Measurements from ENCODE around the gene DNAAF5.

Gene DNAAF5

GRCh38 chr7:729140-730000 lies 2.9 kb downstream of the DNAAF5 start:
- H3K4me3 ChIP-seq (ENCODE audit: control insufficient read depth in 1 of 7, extremely low read depth in 1 of 7, insufficient read depth in 4 of 7, low read depth in 2 of 7, low read length in 6 of 7), result no peak overlapping the region
- POLR2A ChIA-PET, result no interaction called here

DNA sequence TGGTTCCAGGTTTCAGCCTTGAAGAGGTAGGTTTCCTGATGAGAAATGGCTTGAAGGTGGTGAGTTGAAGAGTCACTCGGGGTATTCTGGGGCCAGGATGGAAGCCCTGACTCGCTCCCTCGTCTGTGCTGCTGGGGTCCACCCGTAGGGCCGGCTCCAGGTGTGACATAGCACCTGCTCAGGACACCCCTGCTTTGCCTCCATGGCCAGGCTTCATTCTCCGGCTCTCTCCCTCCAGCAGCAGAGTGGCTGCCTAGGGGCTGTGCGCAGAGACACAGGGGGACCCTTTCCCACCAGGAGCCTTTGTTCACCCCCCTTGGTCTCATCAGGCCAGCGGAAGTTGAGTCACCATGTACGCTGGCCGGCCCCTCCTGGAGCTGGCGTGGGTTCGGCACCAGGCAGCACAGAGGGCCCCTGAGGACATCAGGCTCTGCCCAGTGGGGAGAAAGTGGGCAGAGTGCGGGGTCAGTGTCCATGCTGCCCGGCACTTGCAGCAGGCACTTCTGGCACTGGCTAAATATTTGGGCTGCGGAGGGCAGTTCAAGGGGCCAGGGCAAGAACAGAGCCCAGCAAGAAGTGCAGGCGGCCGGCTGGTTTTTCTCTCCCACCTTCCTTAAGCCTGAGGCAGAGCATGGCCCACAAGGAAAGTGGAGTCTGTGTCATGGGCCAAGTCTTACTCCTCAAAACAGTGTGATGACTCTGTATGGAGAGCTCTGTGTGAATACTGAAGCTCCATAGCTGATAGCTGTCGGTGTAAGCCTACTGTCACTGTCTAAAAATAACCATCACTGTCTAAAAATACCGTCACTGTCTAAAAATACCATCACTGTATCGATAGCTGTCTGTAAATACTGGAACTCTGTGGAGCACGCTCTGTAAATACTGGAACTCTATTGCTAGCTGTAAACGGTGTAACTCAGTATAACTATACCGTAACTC lies 4.3 kb downstream of the DNAAF5 start:
- POLR2A ChIA-PET, result no interaction called here
- DNase-seq, result no peak
- Histone ChIP-seq H3K27me3 (replicated peaks in 2 of 5; ENCODE audit: control insufficient read depth in 4 of 5, insufficient read depth in 5 of 5, low read length in 4 of 5) (no peaks in the 10 kb centered on the region), H3K4me3 (ENCODE audit: control insufficient read depth in 1 of 7, extremely low read depth in 1 of 7, insufficient read depth in 4 of 7, low read depth in 2 of 7, low read length in 6 of 7) (no peak overlapping the region), H3K9me3 (ENCODE audit: control extremely low read depth in 1 of 5, control insufficient read depth in 4 of 5, insufficient read depth in 2 of 5, low read depth in 1 of 5, low read length in 4 of 5) (peaks cover 0 to 18% (median 9%) of the 10 kb centered on the region in 5 experiments), H3K4me1 (ENCODE audit: control extremely low read depth in 1 of 4, control insufficient read depth in 4 of 4, insufficient read depth in 4 of 4, low read length in 3 of 4) (peaks cover 0 to 17% (median 14%) of the 10 kb centered on the region in 4 experiments), H3K27ac (ENCODE audit: insufficient read depth in 1 of 2, low read depth in 1 of 2, low read length in 2 of 2, poor library complexity in 1 of 2, severe bottlenecking in 2 of 2) (no peak overlapping the region), H3K36me3 (ENCODE audit: control insufficient read depth in 4 of 4, insufficient read depth in 4 of 4, low read length in 3 of 4) (peaks cover 6 to 54% (median 26%) of the 10 kb centered on the region in 4 experiments)
- over 99% methylated on average over 20 of the region's 23 CpGs for WGBS (ENCODE audit: insufficient coverage)
- CTCF ChIA-PET, result interaction anchor here (0.6 to 1.4 kb wide), 4 partner anchors 12 to 62 kb away, joined by 3 read pairs; no protein-coding TSS in a partner anchor

More at GRCh38 chr7:729140-730000, 2.9 kb downstream of the DNAAF5 start:
- CTCF ChIA-PET, result no interaction called here
- 97% methylated on average over 26 of the region's 29 CpGs for WGBS (ENCODE audit: insufficient coverage)
- Histone ChIP-seq H3K27me3 (replicated peaks in 2 of 5; ENCODE audit: control insufficient read depth in 4 of 5, insufficient read depth in 5 of 5, low read length in 4 of 5) (no peaks in the 10 kb centered on the region), H3K27ac (ENCODE audit: insufficient read depth in 1 of 2, low read depth in 1 of 2, low read length in 2 of 2, poor library complexity in 1 of 2, severe bottlenecking in 2 of 2) (no peak overlapping the region), H3K4me1 (ENCODE audit: control extremely low read depth in 1 of 4, control insufficient read depth in 4 of 4, insufficient read depth in 4 of 4, low read length in 3 of 4) (peaks cover 0 to 17% (median 14%) of the 10 kb centered on the region in 4 experiments), H3K9me3 (ENCODE audit: control extremely low read depth in 1 of 5, control insufficient read depth in 4 of 5, insufficient read depth in 2 of 5, low read depth in 1 of 5, low read length in 4 of 5) (peaks cover 0 to 13% (median 4%) of the 10 kb centered on the region in 5 experiments), H3K36me3 (ENCODE audit: control insufficient read depth in 4 of 4, insufficient read depth in 4 of 4, low read length in 3 of 4) (peaks cover 4 to 42% (median 21%) of the 10 kb centered on the region in 4 experiments)
- DNase-seq, result no peak

GRCh38 chr7:731440-732085 lies 5.1 kb downstream of the DNAAF5 start:
- Histone ChIP-seq H3K27ac (ENCODE audit: insufficient read depth in 1 of 2, low read depth in 1 of 2, low read length in 2 of 2, poor library complexity in 1 of 2, severe bottlenecking in 2 of 2) (no peak overlapping the region), H3K4me1 (ENCODE audit: control extremely low read depth in 1 of 4, control insufficient read depth in 4 of 4, insufficient read depth in 4 of 4, low read length in 3 of 4) (peaks cover 0 to 10% (median 8%) of the 10 kb centered on the region in 4 experiments), H3K27me3 (replicated peaks in 2 of 5; ENCODE audit: control insufficient read depth in 4 of 5, insufficient read depth in 5 of 5, low read length in 4 of 5) (no peaks in the 10 kb centered on the region), H3K36me3 (ENCODE audit: control insufficient read depth in 4 of 4, insufficient read depth in 4 of 4, low read length in 3 of 4) (peaks cover 6 to 54% (median 26%) of the 10 kb centered on the region in 4 experiments), H3K9me3 (ENCODE audit: control extremely low read depth in 1 of 5, control insufficient read depth in 4 of 5, insufficient read depth in 2 of 5, low read depth in 1 of 5, low read length in 4 of 5) (peaks cover 0 to 18% (median 9%) of the 10 kb centered on the region in 5 experiments), H3K4me3 (ENCODE audit: control insufficient read depth in 1 of 7, extremely low read depth in 1 of 7, insufficient read depth in 4 of 7, low read depth in 2 of 7, low read length in 6 of 7) (no peak overlapping the region)
- WGBS (ENCODE audit: insufficient coverage), result 95% methylated on average over 8 of the region's 17 CpGs
- ChIA-PET POLR2A (no interaction called here), CTCF (interaction anchor here (0.6 to 1.4 kb wide), 4 partner anchors 11 to 63 kb away, joined by 3 read pairs; no protein-coding TSS in a partner anchor)
- no peak for DNase-seq

- Histone ChIP-seq H3K4me1 (ENCODE audit: control extremely low read depth in 1 of 4, control insufficient read depth in 4 of 4, insufficient read depth in 4 of 4, low read length in 3 of 4) (peaks cover 0 to 10% (median 8%) of the 10 kb centered on the region in 4 experiments), H3K36me3 (ENCODE audit: control insufficient read depth in 4 of 4, insufficient read depth in 4 of 4, low read length in 3 of 4) (peaks cover 6 to 54% (median 26%) of the 10 kb centered on the region in 4 experiments), H3K9me3 (ENCODE audit: control extremely low read depth in 1 of 5, control insufficient read depth in 4 of 5, insufficient read depth in 2 of 5, low read depth in 1 of 5, low read length in 4 of 5) (peaks cover 0 to 18% (median 9%) of the 10 kb centered on the region in 5 experiments), H3K27me3 (replicated peaks in 2 of 5; ENCODE audit: control insufficient read depth in 4 of 5, insufficient read depth in 5 of 5, low read length in 4 of 5) (no peaks in the 10 kb centered on the region), H3K4me3 (ENCODE audit: control insufficient read depth in 1 of 7, extremely low read depth in 1 of 7, insufficient read depth in 4 of 7, low read depth in 2 of 7, low read length in 6 of 7) (no peak overlapping the region), H3K27ac (ENCODE audit: insufficient read depth in 1 of 2, low read depth in 1 of 2, low read length in 2 of 2, poor library complexity in 1 of 2, severe bottlenecking in 2 of 2) (no peak overlapping the region)
- peak in 1 of 3 donors; percentile 3 for DNase-seq
- CTCF ChIA-PET, result interaction anchor here (1.0 to 1.4 kb wide), 2 partner anchors 11 to 39 kb away, joined by 3 read pairs; no protein-coding TSS in a partner anchor
- POLR2A ChIA-PET, result no interaction called here
- 98% methylated on average over 17 of the region's 17 CpGs for WGBS (ENCODE audit: insufficient coverage)
Measured at GRCh38 chr7:732094-732541, 5.6 kb downstream of the DNAAF5 start.

DNA sequence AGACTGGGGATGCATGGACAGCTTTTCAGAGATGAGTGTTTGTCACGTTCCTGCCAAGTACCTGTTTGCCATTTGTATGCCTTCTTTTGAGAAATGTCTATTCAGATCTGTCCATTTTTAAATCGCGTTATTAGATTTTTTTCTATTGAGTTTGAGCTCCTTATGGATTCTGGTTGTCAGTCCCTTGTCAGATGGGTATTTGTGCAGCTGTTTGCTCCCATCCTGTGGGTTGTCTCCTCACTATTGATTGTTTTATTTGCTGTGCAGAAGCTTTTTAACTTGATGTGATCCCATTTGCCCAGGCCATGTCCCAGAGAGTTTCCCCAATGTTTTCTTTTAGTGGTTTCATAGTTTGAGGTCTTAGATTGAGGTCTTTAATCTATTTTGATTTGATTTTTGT lies 6.1 kb downstream of the DNAAF5 start:
- WGBS (ENCODE audit: insufficient coverage), result 98% methylated on average over 3 of the region's 3 CpGs
- DNase-seq, result no peak
- Histone ChIP-seq H3K27me3 (replicated peaks in 2 of 5; ENCODE audit: control insufficient read depth in 4 of 5, insufficient read depth in 5 of 5, low read length in 4 of 5) (no peaks in the 10 kb centered on the region), H3K27ac (ENCODE audit: insufficient read depth in 1 of 2, low read depth in 1 of 2, low read length in 2 of 2, poor library complexity in 1 of 2, severe bottlenecking in 2 of 2) (no peak overlapping the region), H3K4me1 (ENCODE audit: control extremely low read depth in 1 of 4, control insufficient read depth in 4 of 4, insufficient read depth in 4 of 4, low read length in 3 of 4) (peaks cover 0 to 10% (median 7%) of the 10 kb centered on the region in 4 experiments), H3K9me3 (ENCODE audit: control extremely low read depth in 1 of 5, control insufficient read depth in 4 of 5, insufficient read depth in 2 of 5, low read depth in 1 of 5, low read length in 4 of 5) (peaks cover 0 to 18% (median 9%) of the 10 kb centered on the region in 5 experiments), H3K36me3 (ENCODE audit: control insufficient read depth in 4 of 4, insufficient read depth in 4 of 4, low read length in 3 of 4) (peaks cover 8 to 54% (median 26%) of the 10 kb centered on the region in 4 experiments), H3K4me3 (ENCODE audit: control insufficient read depth in 1 of 7, extremely low read depth in 1 of 7, insufficient read depth in 4 of 7, low read depth in 2 of 7, low read length in 6 of 7) (no peak overlapping the region)
- POLR2A ChIA-PET, result no interaction called here
- CTCF ChIA-PET, result interaction anchor here (1.4 kb wide), 1 partner anchor 10 kb away, joined by 3 read pairs; no protein-coding TSS in a partner anchor

DNA sequence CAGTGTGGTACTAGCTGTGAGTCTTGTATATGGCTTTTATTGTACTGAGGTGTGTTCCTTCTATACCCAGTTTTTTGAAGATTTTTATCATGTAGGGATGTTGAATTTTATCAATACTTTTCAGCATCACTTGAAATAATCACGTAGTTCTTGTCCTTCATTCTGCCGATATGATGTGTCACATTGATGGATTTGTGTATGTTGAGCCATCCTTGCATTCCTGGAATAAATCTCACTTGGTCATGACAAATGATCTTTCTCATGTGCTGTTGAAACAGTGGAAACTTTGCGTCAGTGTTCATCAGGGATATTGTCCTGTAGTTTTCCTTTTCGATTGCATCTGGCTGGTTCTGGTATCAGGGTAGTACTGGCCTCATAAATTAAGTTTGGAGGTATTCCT lies 7.7 kb downstream of the DNAAF5 start:
- H3K27ac ChIP-seq (ENCODE audit: insufficient read depth in 1 of 2, low read depth in 1 of 2, low read length in 2 of 2, poor library complexity in 1 of 2, severe bottlenecking in 2 of 2), result no peak overlapping the region
- H3K4me3 ChIP-seq (ENCODE audit: control insufficient read depth in 1 of 7, extremely low read depth in 1 of 7, insufficient read depth in 4 of 7, low read depth in 2 of 7, low read length in 6 of 7), result no peak overlapping the region
- 100% methylated on average over 4 of the region's 4 CpGs for WGBS (ENCODE audit: insufficient coverage)
- H3K27me3 ChIP-seq (replicated peaks in 2 of 5; ENCODE audit: control insufficient read depth in 4 of 5, insufficient read depth in 5 of 5, low read length in 4 of 5), result no peaks in the 10 kb centered on the region
- H3K4me1 ChIP-seq (ENCODE audit: control extremely low read depth in 1 of 4, control insufficient read depth in 4 of 4, insufficient read depth in 4 of 4, low read length in 3 of 4), result no peaks in the 10 kb centered on the region
- POLR2A ChIA-PET, result no interaction called here
- peaks cover 0 to 18% (median 9%) of the 10 kb centered on the region in 5 experiments for H3K9me3 ChIP-seq (ENCODE audit: control extremely low read depth in 1 of 5, control insufficient read depth in 4 of 5, insufficient read depth in 2 of 5, low read depth in 1 of 5, low read length in 4 of 5)
- peak in 2 of 3 donors; percentile 37 to 48 for DNase-seq
- CTCF ChIA-PET, result no interaction called here
- H3K36me3 ChIP-seq (ENCODE audit: control insufficient read depth in 4 of 4, insufficient read depth in 4 of 4, low read length in 3 of 4), result peaks cover 8 to 54% (median 28%) of the 10 kb centered on the region in 4 experiments
